ENCODE data around the gene BEND6. TPM values are rescaled to one million over a fixed set of nuclear protein-coding genes. Genes with fewer than 3 reads are reported as not detected.

The BEND6 gene, protein sequence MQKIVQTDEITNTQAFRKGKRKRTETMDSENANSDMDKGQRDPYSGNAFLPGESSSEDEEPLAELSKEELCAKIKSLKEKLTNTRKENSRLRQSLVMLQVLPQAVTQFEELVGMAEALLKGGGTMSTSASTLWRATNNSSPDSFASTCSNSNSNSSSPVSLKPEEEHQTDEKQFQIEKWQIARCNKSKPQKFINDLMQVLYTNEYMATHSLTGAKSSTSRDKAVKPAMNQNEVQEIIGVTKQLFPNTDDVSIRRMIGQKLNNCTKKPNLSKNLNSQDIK
- 20.7 TPM for total RNA-seq

DNA sequence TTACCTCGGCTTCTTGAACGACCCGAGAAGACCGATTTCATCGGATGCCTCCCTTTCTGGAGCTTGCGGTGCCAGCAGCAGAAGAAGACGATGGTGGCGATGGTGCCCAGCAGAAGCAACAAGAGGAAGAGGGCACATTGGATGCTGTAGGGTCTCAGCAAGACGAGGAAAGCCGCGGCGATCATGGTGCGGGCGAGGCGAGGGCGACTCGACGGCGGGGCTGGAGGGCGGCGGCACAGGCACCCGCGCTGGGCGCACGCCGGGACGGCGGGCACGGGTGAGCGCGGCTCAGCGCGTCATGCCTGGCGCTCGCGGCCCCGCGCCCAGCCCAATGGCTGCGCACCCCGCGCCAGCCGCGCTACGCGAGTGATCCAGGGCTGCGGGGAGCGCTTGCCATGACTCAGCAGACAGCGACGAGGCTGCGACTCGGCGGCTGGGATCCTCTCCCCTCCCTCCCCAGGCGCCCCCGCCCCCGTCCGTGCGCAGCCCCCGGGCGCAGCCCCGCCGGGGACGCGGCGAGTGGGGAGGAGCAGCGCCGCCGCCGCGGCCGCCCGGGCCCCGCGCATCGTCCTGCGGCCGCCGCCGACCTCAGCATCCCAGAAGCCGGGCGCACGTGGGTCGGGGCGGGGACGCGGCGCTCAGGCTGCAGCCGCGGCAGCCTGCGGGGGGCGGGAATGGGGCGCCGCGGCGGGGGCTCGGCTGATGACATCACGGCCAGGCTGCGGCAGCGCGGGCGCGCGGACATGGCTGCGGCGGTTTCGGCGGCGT, at the start of gene BEND6:
TSS of gene BEND6 (plus strand) at position 705 of the 768 bp plus-strand sequence. CDS start 26,704 bp downstream, outside the sequence.

DNA sequence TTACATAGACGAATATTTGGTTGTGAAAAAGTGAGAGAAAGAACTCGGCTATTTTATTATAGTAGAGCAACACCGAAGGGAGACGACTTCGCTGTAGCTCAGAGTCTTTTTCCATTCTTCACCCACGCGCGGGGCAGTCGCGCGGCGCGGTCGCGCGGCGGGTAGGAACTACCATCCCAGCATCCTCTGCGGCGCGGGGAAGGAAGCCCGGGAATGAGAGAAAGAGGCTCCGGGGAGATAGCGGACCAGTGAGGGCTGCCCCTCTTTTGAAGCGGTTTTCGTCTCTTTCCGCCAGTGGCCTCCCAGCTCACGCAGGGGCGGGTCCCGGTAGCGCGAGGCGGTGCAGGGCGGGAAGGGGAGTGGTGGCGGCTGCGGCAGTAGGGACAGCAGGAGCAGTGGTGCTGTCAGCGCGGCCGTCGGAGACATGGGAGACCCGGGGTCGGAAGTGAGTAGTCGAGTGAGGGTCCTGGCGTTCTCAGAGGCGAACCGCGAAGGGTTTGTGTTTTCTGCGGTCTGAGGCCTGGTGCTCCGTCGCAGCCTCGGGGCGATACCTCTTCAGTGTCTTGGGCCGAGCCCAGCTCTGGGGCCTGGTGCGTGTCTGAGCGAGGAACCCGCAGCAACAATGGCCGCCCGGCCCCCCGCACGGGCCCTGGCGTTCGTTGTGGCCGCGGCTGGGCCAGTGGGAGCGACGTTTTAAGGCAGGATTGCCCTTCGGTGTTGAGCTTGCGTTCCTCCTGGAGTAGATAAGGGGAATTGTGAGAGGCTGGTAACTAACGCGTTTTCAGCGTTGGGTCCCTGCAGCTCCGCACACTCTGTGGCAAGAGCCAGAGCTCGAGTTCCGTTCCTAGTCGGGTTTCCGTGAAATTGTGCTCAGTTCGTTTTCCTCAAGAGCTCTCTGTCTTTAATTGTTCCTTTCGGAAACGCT, 91.7 kb downstream of the BEND6 start, which contains the start of gene KIAA1586:
TSS of gene KIAA1586 (plus strand) at position 362 of the 925 bp plus-strand sequence. CDS start at position 425, 63 bp downstream.

Small RNA genes lying within 50 kb of the gene (small RNA-seq; reads per million reads assigned to genes)
- not detected for gene FTH1P15 (ENCODE audit: low replicate concordance)
- gene RNU6-626P (ENCODE audit: low replicate concordance): not detected

Other genes with a start within 250 kb of the BEND6 start
- 81.4 TPM for gene KIAA1586, start 91.6 kb downstream of the BEND6 start, total RNA-seq
- 196 TPM for gene ZNF451, start 135.1 kb downstream of the BEND6 start, total RNA-seq
- gene BAG2, start 217.2 kb downstream of the BEND6 start, total RNA-seq: 2.8 TPM